AG09309 (cell line): Measurements from ENCODE around the gene KIF18B.

Experiments
- DNase-seq: peaks from one replicate; pipeline ENCODE4 v3.0.0-alpha.2; 2010; ENCODE audit warnings: low read depth
- H3K4me3 ChIP-seq: 2 replicates; pipeline ENCODE4 v1.5.1; 2011; ENCODE audit warnings: mild to moderate bottlenecking, low read depth, low read length, moderate library complexity; ENCODE audit not compliant: control insufficient read depth
- CTCF ChIP-seq: IDR thresholded peaks from 2 replicates; pipeline ENCODE4 v1.5.1; 2011; ENCODE audit warnings: mild to moderate bottlenecking, low read depth, low read length, inconsistent platforms; ENCODE audit not compliant: insufficient read depth, control insufficient read depth; ENCODE audit errors: missing control alignments

KIF18B gene

GRCh38 chr17:44940317-44940716 lies 7.3 kb downstream of the KIF18B start:
- no peak for DNase-seq
- H3K4me3 ChIP-seq: no peak overlapping the region

GRCh38 chr17:44935116-44935515 lies 12.5 kb downstream of the KIF18B start:
- DNase-seq: no peak
- no peak overlapping the region for H3K4me3 ChIP-seq
- no peak for TF ChIP-seq CTCF

More at GRCh38 chr17:44940317-44940716, 7.3 kb downstream of the KIF18B start:
- TF ChIP-seq CTCF: no peak

- no peak for DNase-seq
- TF ChIP-seq CTCF: no peak
- H3K4me3 ChIP-seq: no peak overlapping the region
Observed at GRCh38 chr17:44934745-44935105, 12.8 kb downstream of the KIF18B start.

- no peak for DNase-seq
- no peak for TF ChIP-seq CTCF
- no peak overlapping the region for H3K4me3 ChIP-seq
Observed at GRCh38 chr17:44933824-44934744, 13.5 kb downstream of the KIF18B start.

GRCh38 chr17:44932787-44933097 lies 14.8 kb downstream of the KIF18B start:
- no peak for DNase-seq
- no peak overlapping the region for H3K4me3 ChIP-seq
- no peak for TF ChIP-seq CTCF

- no peak for DNase-seq
Observed at GRCh38 chr17:44932096-44932786, 15.3 kb downstream of the KIF18B start.

More at GRCh38 chr17:44932096-44932786, 15.3 kb downstream of the KIF18B start:
- TF ChIP-seq CTCF: no peak
- H3K4me3 ChIP-seq: no peak overlapping the region
